CD4-positive, CD25-positive, alpha-beta regulatory T cell (primary cell): ENCODE data around the gene TWIST2. TPM values are rescaled to one million over a fixed set of nuclear protein-coding genes. Genes with fewer than 3 reads are reported as not detected.

Source experiments
- ATAC-seq, 2 donors: fragments of 150-1000 bp; cut with Tn5 transposase; one replicate each; pipeline ENCODE4 v1.10.0; 2021; ENCODE audit warnings: low read depth in 2 of 2, moderate number of reproducible peaks in 2 of 2, moderate library complexity in 1 of 2
- DNase-seq, 3 donors: peaks; one replicate each; pipeline versions ENCODE4 v3.0.0 to v3.0.0-alpha.2; 2012 to 2022; ENCODE audit warnings: mixed read lengths in 1 of 3
- H3K27ac ChIP-seq: one replicate; pipeline ENCODE4 v1.7.0; 2013; ENCODE audit warnings: mild to moderate bottlenecking, low read length; ENCODE audit not compliant: insufficient read depth, poor library complexity, severe bottlenecking
- H3K27me3 ChIP-seq: one replicate; pipeline ENCODE4 v1.7.0; 2013; ENCODE audit warnings: low read length; ENCODE audit not compliant: control insufficient read depth, insufficient read depth
- H3K36me3 ChIP-seq: one replicate; pipeline ENCODE4 v1.7.0; 2013; ENCODE audit warnings: mild to moderate bottlenecking, low read length, moderate library complexity; ENCODE audit not compliant: control insufficient read depth, insufficient read depth
- H3K4me1 ChIP-seq: 2 replicates; pipeline ENCODE4 v1.7.0; 2013; ENCODE audit warnings: mild to moderate bottlenecking, low read length; ENCODE audit not compliant: insufficient read depth, control insufficient read depth, poor library complexity, severe bottlenecking
- H3K4me3 ChIP-seq: one replicate; pipeline ENCODE4 v1.7.0; 2013; ENCODE audit warnings: low read depth, mild to moderate bottlenecking, low read length, moderate library complexity
- H3K9me3 ChIP-seq, 2 experiments: 1 replicate in 1 of 2; 2 replicates in 1 of 2; pipeline ENCODE4 v1.7.0; 2013; ENCODE audit warnings: low read length in 2 of 2, mild to moderate bottlenecking in 1 of 2, moderate library complexity in 1 of 2; ENCODE audit not compliant: control insufficient read depth in 2 of 2
- H3K27ac Mint-ChIP-seq, 3 donors: one replicate each; pipeline ENCODE4 v1.8.0; 2020 to 2022; ENCODE audit warnings: mild to moderate bottlenecking in 3 of 3, mixed read lengths in 3 of 3, moderate library complexity in 2 of 3
- H3K27me3 Mint-ChIP-seq: one replicate; pipeline ENCODE4 v1.8.0; 2022; ENCODE audit warnings: mild to moderate bottlenecking, mixed read lengths
- H3K36me3 Mint-ChIP-seq: one replicate; pipeline ENCODE4 v1.8.0; 2020; ENCODE audit warnings: mixed read lengths
- H3K4me1 Mint-ChIP-seq, 4 donors: one replicate each; pipeline ENCODE4 v1.8.0; 2020 to 2022; ENCODE audit warnings: mixed read lengths in 4 of 4, mild to moderate bottlenecking in 1 of 4
- H3K4me3 Mint-ChIP-seq, 4 donors: one replicate each; pipeline ENCODE4 v1.8.0; 2020 to 2022; ENCODE audit warnings: mild to moderate bottlenecking in 4 of 4, mixed read lengths in 4 of 4, moderate library complexity in 3 of 4
- H3K9me3 Mint-ChIP-seq, 7 donors: one replicate each; pipeline ENCODE4 v1.8.0; 2020 to 2022; ENCODE audit warnings: mixed read lengths in 7 of 7, mild to moderate bottlenecking in 3 of 7, moderate library complexity in 2 of 7
- polyA plus RNA-seq, 4 donors: library from polyadenylated mRNA; unstranded; fragments of 300-500 nt; fragmentation: Illumina TruSeq; gene quantifications; one replicate each; pipeline ENCODE4 v1.2.3, GENCODE V29; 2021
- total RNA-seq: library from RNA; stranded (reverse); gene quantifications from one replicate; pipeline ENCODE4 v1.2.3, GENCODE V29; 2022

Gene TWIST2
- total and polyA plus RNA-seq, 5 donors from 2014 or later, result not detected

DNA sequence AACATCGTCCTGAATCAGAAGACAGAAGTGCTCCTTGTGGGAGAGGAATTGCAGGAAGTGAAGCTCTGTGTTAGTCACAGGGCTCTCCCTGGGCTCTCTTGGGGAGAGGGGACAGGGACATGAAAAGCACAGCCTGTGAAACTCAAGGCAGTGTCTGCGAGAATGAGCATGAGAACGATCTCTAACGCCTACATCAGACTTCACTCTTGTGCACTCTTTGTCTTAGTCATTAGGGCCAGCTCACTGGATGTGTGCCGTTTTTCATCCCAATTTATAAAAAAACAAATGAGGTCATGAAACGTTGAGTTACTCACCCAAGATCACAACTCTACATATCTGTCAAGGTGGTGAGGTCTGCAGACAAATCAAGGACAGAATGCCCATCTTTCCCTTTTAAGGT, 27.0 kb upstream of the TWIST2 start:
- Histone ChIP-seq H3K4me3 (no peak overlapping the region), H3K9me3 (peaks cover 8 to 12% of the 10 kb centered on the region in 2 experiments), H3K27ac (no peak overlapping the region), H3K36me3 (no peaks in the 10 kb centered on the region), H3K4me1 (no peaks in the 10 kb centered on the region), H3K27me3 (peaks cover 8% of the 10 kb centered on the region)
- H3K27ac Mint-ChIP-seq, result no peak overlapping the region
- H3K4me1 Mint-ChIP-seq, result peaks cover 0 to 5% (median 4%) of the 10 kb centered on the region in 4 donors
- DNase-seq (no peak), ATAC-seq (no peak)
- peaks cover 2 to 18% (median 7%) of the 10 kb centered on the region in 7 donors for H3K9me3 Mint-ChIP-seq
- no peak overlapping the region for H3K4me3 Mint-ChIP-seq
- H3K36me3 Mint-ChIP-seq, result no peaks in the 10 kb centered on the region
- H3K27me3 Mint-ChIP-seq, result peaks cover 11% of the 10 kb centered on the region

- Mint-ChIP-seq H3K4me1 (peaks cover 0 to 6% (median 4%) of the 10 kb centered on the region in 4 donors), H3K9me3 (peaks cover 2 to 18% (median 7%) of the 10 kb centered on the region in 7 donors), H3K27me3 (peaks cover 11% of the 10 kb centered on the region), H3K4me3 (no peak overlapping the region), H3K36me3 (no peaks in the 10 kb centered on the region), H3K27ac (no peak overlapping the region)
- Histone ChIP-seq H3K4me3 (no peak overlapping the region), H3K36me3 (no peaks in the 10 kb centered on the region), H3K27ac (no peak overlapping the region), H3K4me1 (no peaks in the 10 kb centered on the region), H3K9me3 (peaks cover 8 to 12% of the 10 kb centered on the region in 2 experiments), H3K27me3 (peaks cover 8% of the 10 kb centered on the region)
- DNase-seq (no peak), ATAC-seq (no peak)
Observed at GRCh38 chr2:238821391-238821790, 26.5 kb upstream of the TWIST2 start.

DNA sequence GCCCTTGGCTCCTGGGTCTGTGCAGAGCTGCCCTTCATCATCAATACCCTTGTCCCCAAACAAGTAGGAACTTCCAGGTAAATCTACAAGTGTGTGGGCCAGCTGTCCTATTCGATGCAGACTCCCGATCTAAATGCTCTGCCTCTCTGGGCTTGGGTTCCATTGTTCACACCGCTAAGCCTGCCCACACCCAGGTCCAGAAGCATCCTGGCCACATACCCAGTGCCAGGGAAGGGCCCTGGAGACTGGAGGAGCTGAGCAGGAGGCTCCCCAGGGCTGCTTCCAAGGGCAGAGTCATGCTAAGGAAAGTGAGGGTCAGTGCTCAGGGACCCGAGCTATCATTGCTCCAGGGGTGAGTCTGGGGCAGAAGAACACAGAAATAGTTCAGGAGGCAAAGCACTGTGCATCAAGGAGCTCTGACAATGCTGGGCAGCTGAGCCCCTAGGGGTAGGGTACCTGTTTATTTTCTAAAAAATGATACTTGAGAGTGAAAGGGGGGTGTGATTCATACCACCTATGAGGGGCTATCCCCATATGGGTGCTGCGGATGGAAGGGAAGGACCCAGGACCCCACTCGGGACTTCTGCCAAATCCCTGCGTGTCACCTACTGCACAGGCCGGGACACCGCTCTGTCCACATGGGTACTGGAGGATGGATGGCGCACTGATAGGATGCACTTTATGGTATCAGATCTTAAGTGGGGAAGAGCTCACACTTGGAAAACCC, 25.8 kb upstream of the TWIST2 start:
- no peaks in the 10 kb centered on the region for H3K4me1 ChIP-seq
- peaks cover 0 to 6% (median 4%) of the 10 kb centered on the region in 4 donors for H3K4me1 Mint-ChIP-seq
- no peak overlapping the region for H3K27ac Mint-ChIP-seq
- no peaks in the 10 kb centered on the region for H3K36me3 Mint-ChIP-seq
- peaks cover 8 to 12% of the 10 kb centered on the region in 2 experiments for H3K9me3 ChIP-seq
- H3K36me3 ChIP-seq, result no peaks in the 10 kb centered on the region
- H3K4me3 ChIP-seq, result no peak overlapping the region
- no peak overlapping the region for H3K4me3 Mint-ChIP-seq
- no peak for DNase-seq
- peaks cover 2 to 18% (median 7%) of the 10 kb centered on the region in 7 donors for H3K9me3 Mint-ChIP-seq
- no peak overlapping the region for H3K27ac ChIP-seq
- peaks cover 11% of the 10 kb centered on the region for H3K27me3 Mint-ChIP-seq
- no peak for ATAC-seq
- peaks cover 8% of the 10 kb centered on the region for H3K27me3 ChIP-seq

GRCh38 chr2:238822955-238823354, 24.9 kb upstream of the TWIST2 start:
- Histone ChIP-seq H3K27me3 (peaks cover 8% of the 10 kb centered on the region), H3K27ac (no peak overlapping the region), H3K9me3 (peaks cover 8 to 12% of the 10 kb centered on the region in 2 experiments), H3K36me3 (no peaks in the 10 kb centered on the region), H3K4me1 (no peaks in the 10 kb centered on the region), H3K4me3 (no peak overlapping the region)
- Mint-ChIP-seq H3K4me3 (no peak overlapping the region), H3K36me3 (no peaks in the 10 kb centered on the region), H3K9me3 (peaks cover 3 to 18% (median 7%) of the 10 kb centered on the region in 7 donors), H3K27me3 (peaks cover 12% of the 10 kb centered on the region), H3K4me1 (peaks cover 0 to 6% (median 4%) of the 10 kb centered on the region in 4 donors), H3K27ac (no peak overlapping the region)
- ATAC-seq, result no peak
- no peak for DNase-seq

DNA sequence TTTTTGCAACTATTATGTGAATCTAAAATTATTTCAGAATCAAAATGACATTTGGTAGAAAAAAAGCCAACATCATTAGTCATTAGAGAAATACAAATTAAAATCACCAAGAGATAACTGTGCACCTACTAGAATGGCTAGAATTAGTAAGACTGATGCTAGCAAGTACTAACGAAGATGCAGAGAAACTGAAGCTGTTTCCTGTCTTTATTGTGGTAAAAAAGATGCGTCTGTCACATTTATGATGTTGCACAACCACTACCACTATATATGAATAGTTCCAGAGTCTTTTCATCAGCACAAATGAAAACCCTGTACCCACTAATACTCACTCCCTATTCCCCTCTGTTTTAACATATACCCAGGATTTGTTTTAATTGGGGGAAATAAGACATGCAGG, 16.7 kb upstream of the TWIST2 start:
- Mint-ChIP-seq H3K36me3 (no peaks in the 10 kb centered on the region), H3K9me3 (peaks cover 0 to 9% (median 0%) of the 10 kb centered on the region in 7 donors), H3K4me3 (no peak overlapping the region), H3K4me1 (peaks cover 0 to 3% (median 0%) of the 10 kb centered on the region in 4 donors), H3K27ac (no peak overlapping the region), H3K27me3 (peaks cover 44% of the 10 kb centered on the region)
- H3K27ac ChIP-seq, result no peak overlapping the region
- ATAC-seq (no peak), DNase-seq (no peak)
- H3K36me3 ChIP-seq, result no peaks in the 10 kb centered on the region
- no peaks in the 10 kb centered on the region for H3K9me3 ChIP-seq
- no peak overlapping the region for H3K4me3 ChIP-seq
- no peaks in the 10 kb centered on the region for H3K4me1 ChIP-seq
- peaks cover 16% of the 10 kb centered on the region for H3K27me3 ChIP-seq

GRCh38 chr2:238834982-238835381, 12.9 kb upstream of the TWIST2 start:
- H3K27me3 Mint-ChIP-seq, result peaks cover 37% of the 10 kb centered on the region
- Histone ChIP-seq H3K27ac (no peak overlapping the region), H3K4me1 (no peaks in the 10 kb centered on the region), H3K27me3 (peaks cover 11% of the 10 kb centered on the region), H3K9me3 (no peaks in the 10 kb centered on the region), H3K4me3 (no peak overlapping the region), H3K36me3 (no peaks in the 10 kb centered on the region)
- H3K36me3 Mint-ChIP-seq, result no peaks in the 10 kb centered on the region
- no peak overlapping the region for H3K4me3 Mint-ChIP-seq
- peaks cover 0 to 5% (median 0%) of the 10 kb centered on the region in 7 donors for H3K9me3 Mint-ChIP-seq
- no peak overlapping the region for H3K27ac Mint-ChIP-seq
- peaks cover 0 to 3% (median 0%) of the 10 kb centered on the region in 4 donors for H3K4me1 Mint-ChIP-seq
- ATAC-seq (no peak), DNase-seq (no peak)

DNA sequence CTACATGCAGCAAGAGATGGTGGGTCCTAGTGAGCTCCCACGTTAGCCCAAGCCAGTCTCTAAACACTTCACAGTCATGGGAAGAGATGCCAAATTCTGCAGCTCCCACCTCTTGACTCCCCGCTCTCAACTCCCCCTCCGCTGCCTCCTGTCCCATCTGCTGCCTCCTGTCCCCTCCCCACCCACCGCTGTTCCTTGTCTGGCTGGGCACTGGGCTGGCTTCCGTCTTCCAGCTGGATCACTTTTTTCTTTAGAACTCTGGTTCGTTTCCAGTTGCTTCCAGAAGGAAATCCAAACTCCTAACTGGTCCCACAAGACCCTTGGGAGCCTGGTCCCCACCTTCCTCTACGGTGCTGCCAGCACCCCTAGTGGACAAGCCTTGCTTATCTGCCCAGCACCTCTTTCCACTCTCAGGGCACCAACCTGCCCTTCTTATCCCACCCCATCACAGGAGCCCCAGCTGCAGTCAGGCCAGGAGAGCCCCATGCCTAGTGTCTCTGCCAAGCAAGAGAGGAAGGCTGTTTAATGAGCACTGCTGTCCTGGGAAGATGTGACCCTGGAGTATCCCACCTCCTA, 12.1 kb upstream of the TWIST2 start:
- Mint-ChIP-seq H3K4me1 (peaks cover 0 to 3% (median 0%) of the 10 kb centered on the region in 4 donors), H3K9me3 (peaks cover 0 to 5% (median 0%) of the 10 kb centered on the region in 7 donors), H3K27me3 (peaks cover 34% of the 10 kb centered on the region), H3K36me3 (no peaks in the 10 kb centered on the region), H3K27ac (no peak overlapping the region), H3K4me3 (no peak overlapping the region)
- no peaks in the 10 kb centered on the region for H3K36me3 ChIP-seq
- H3K4me3 ChIP-seq, result no peak overlapping the region
- H3K27ac ChIP-seq, result no peak overlapping the region
- DNase-seq (no peak), ATAC-seq (no peak)
- H3K27me3 ChIP-seq, result peaks cover 9% of the 10 kb centered on the region
- no peaks in the 10 kb centered on the region for H3K9me3 ChIP-seq
- no peaks in the 10 kb centered on the region for H3K4me1 ChIP-seq
